Measurements from ENCODE around the gene CEND1.

Gene CEND1

GRCh38 chr11:777288-778255, 12.3 kb downstream of the CEND1 start, which contains the start of gene GATD1:
Gene GATD1 (minus strand): TSS chr11:777487. CDS start chr11:777462, 25 bp downstream.
- FAIRE-seq, result no peak

GRCh38 chr11:776561-777287, 13.2 kb downstream of the CEND1 start:
- FAIRE-seq, result no peak

GRCh38 chr11:776263-776560, 13.7 kb downstream of the CEND1 start:
- no peak for FAIRE-seq

- FAIRE-seq, result no peak
Measured at GRCh38 chr11:774873-775592, 14.9 kb downstream of the CEND1 start.

GRCh38 chr11:773830-774229, 16.1 kb downstream of the CEND1 start:
- FAIRE-seq, result no peak

- FAIRE-seq, result no peak
Measured at GRCh38 chr11:773425-773824, 16.5 kb downstream of the CEND1 start.

GRCh38 chr11:772429-773390, 17.2 kb downstream of the CEND1 start:
- FAIRE-seq, result no peak

GRCh38 chr11:771617-772204, 18.2 kb downstream of the CEND1 start:
- no peak for FAIRE-seq

GRCh38 chr11:770642-771616, 19.0 kb downstream of the CEND1 start:
- FAIRE-seq, result no peak

GRCh38 chr11:769887-770641, 19.8 kb downstream of the CEND1 start:
- FAIRE-seq, result no peak

GRCh38 chr11:767238-767637, 22.7 kb downstream of the CEND1 start:
- no peak for FAIRE-seq

GRCh38 chr11:766936-767210, 23.0 kb downstream of the CEND1 start:
- FAIRE-seq, result no peak

GRCh38 chr11:766106-766935, 23.6 kb downstream of the CEND1 start:
- FAIRE-seq, result no peak

GRCh38 chr11:765802-766091, 24.1 kb downstream of the CEND1 start:
- no peak for FAIRE-seq

- no peak for FAIRE-seq
Measured at GRCh38 chr11:765025-765801, 24.7 kb downstream of the CEND1 start.

GRCh38 chr11:764322-765024, 25.4 kb downstream of the CEND1 start:
- FAIRE-seq, result no peak

GRCh38 chr11:763549-764321, 26.2 kb downstream of the CEND1 start:
- FAIRE-seq, result no peak

Data from G401.6 (cell line).